Body of pancreas (tissue), 4 donors: ENCODE results near the gene FOXJ2.

Experiments
- CTCF ChIP-seq, 7 experiments: fragments of 450-650 bp in 4 of 7; fragments of 200-600 bp in 3 of 7; sonication (generic) in 3 of 7; IDR thresholded peaks; one replicate each; pipeline ENCODE4 v1.5.1; 2016 to 2019; ENCODE audit warnings: antibody characterized with exemption in 7 of 7
- POLR2A ChIP-seq, 3 donors: fragments of 450-650 bp; IDR thresholded peaks; one replicate each; pipeline ENCODE4 v1.6.1; 2016; ENCODE audit warnings: antibody characterized with exemption in 3 of 3, mild to moderate bottlenecking in 2 of 3

GRCh38 chr12:7995266-7995963, 37.1 kb upstream of the FOXJ2 start:
- TF ChIP-seq CTCF (IDR thresholded peaks at IDR 0.05) (peak; percentile 38 to 89 (median 78)), POLR2A (IDR thresholded peaks at IDR 0.05) (no peak)
